Heart left ventricle (tissue), 16 donors: ENCODE results near the gene SZRD1. TPM values are rescaled to one million over a fixed set of nuclear protein-coding genes. Genes with fewer than 3 reads are reported as not detected.

ENCODE experiments used
- ATAC-seq, 4 donors: fragments of 200-7000 bp; cut with Tn5 transposase; one replicate each; pipeline ENCODE4 v1.9.1; 2020 to 2022; ENCODE audit warnings: moderate library complexity in 4 of 4, mild to moderate bottlenecking in 3 of 4, moderate number of reproducible peaks in 1 of 4
- DNase-seq, 5 donors: peaks; one replicate each; pipeline ENCODE4 v3.0.0-alpha.2; 2020
- H3K27ac ChIP-seq, 12 donors: fragments of 200-600 bp; sonication (generic) in 4 of 12; one replicate each; pipeline versions ENCODE4 v1.5.0 to v1.8.0; 2016 to 2022; ENCODE audit warnings: mild to moderate bottlenecking in 2 of 12
- H3K27me3 ChIP-seq, 9 donors: fragments of 200-600 bp; sonication (generic) in 2 of 9; one replicate each; pipeline versions ENCODE4 v1.5.1 to v1.8.0; 2016 to 2022; ENCODE audit warnings: mild to moderate bottlenecking in 3 of 9
- H3K36me3 ChIP-seq, 9 donors: fragments of 200-600 bp; sonication (generic) in 2 of 9; one replicate each; pipeline versions ENCODE4 v1.5.0 to v1.8.0; 2018 to 2022; ENCODE audit warnings: mild to moderate bottlenecking in 2 of 9
- H3K4me1 ChIP-seq, 12 donors: fragments of 200-600 bp; sonication (generic) in 4 of 12; one replicate each; pipeline versions ENCODE4 v1.5.0 to v1.8.0; 2016 to 2022; ENCODE audit warnings: mild to moderate bottlenecking in 3 of 12
- H3K4me3 ChIP-seq, 12 donors: fragments of 200-600 bp; sonication (generic) in 4 of 12; one replicate each; pipeline versions ENCODE4 v1.5.0 to v1.8.0; 2017 to 2022; ENCODE audit warnings: mild to moderate bottlenecking in 9 of 12, moderate library complexity in 4 of 12
- H3K9me3 ChIP-seq, 12 donors: fragments of 200-600 bp; sonication (generic) in 4 of 12; one replicate each; pipeline versions ENCODE4 v1.5.0 to v1.8.0; 2016 to 2022; ENCODE audit warnings: mild to moderate bottlenecking in 1 of 12
- CTCF ChIP-seq, 12 donors: fragments of 200-600 bp; sonication (generic) in 4 of 12; IDR thresholded peaks; one replicate each; pipeline versions ENCODE4 v1.5.0 to v1.8.0; 2018 to 2022; ENCODE audit warnings: antibody characterized with exemption in 12 of 12, mild to moderate bottlenecking in 5 of 12
- POLR2A ChIP-seq, 2 donors: fragments of 450-650 bp; IDR thresholded peaks; one replicate each; pipeline ENCODE4 v1.6.1; 2017; ENCODE audit warnings: antibody characterized with exemption in 2 of 2, mild to moderate bottlenecking in 2 of 2, moderate library complexity in 2 of 2
- WGBS, 4 donors: extraction: QIAGEN DNeasy Blood & Tissue Kit in 2 of 4; methylation state at CpG; one replicate each; pipeline versions ENCODE4 v1.1.5 to v1.1.7; 2013 to 2018; 5-methylcytosine and 5-hydroxymethylcytosine counted together
- intact Hi-C, 10 donors: fragments of 100-400 bp; cut with DNase I; formaldehyde crosslinking; loops; one replicate each; pipeline versions ENCODE4 v1.11.1 to v1.14.2; 2022
- polyA plus RNA-seq, 2 donors: library from polyadenylated mRNA; stranded (reverse); fragments of 200-250 nt; gene quantifications; one replicate each; pipeline ENCODE4 v1.2.3, GENCODE V29; 2013
- total RNA-seq, 9 donors: library from RNA; depleted of rRNA in 2 of 9; stranded (reverse); fragments of >200 nt in 2 of 9; fragmentation: NEBNext Ultra II Directional in 3 of 9; extraction: Animal tissue kit (Norgen Biotek cat#: 25700) in 3 of 9; gene quantifications; one replicate each; pipeline versions ENCODE4 v1.1.0 to v1.2.4, GENCODE V29; 2016 to 2023
- donor health status: ischemic (EF 13 %, LVEDD 7.1; RV severe dilation, severe dysfunction).
- donor health status: healthy with polysubstance abuse.
- donor health status: DM: no; HTN: yes; CAD: no.
- donor health status: DM: no; HTN: no; CAD: no.
- donor health status: ischemic (EF 25% LVEDD 6.9; RV normal size, moderate dysfunction).
- donor health status: ischemic (EF 25% LVEDD 5.7; RV mildly dilated, moderate dysfunction).
- donor health status: healthy.
- donor health status: DM: yes; HTN: yes; CAD: no.
- donor health status: ischemic (EF 35%, LVEDD 5.7; RV mildly dilated, moderate dysfunction).
- donor health status: nonischemic (EF 11% LVEDD 7.7; RV severe dilation, severe dysfunction).
- donor health status: DM: yes; HTN: yes; CAD: no.
- donor health status: PGD.
- donor health status: ischemic (EF 29% LVEDD 5.4; RV normal size, mild dysfunction).
- donor health status: nonischemic (EF 23%, LVEDD 6.1; RV moderate dilation, normal function).

Gene SZRD1
- total and polyA plus RNA-seq, 11 donors = 54.4 to 140 (median 94.4) TPM

GRCh38 chr1:16440131-16440469 lies 73.1 kb downstream of the SZRD1 start:
- intact Hi-C loops = loop anchor here in 6 of 10 donors (1.0 to 10.0 kb wide), 7 partner anchors 55 to 73 kb away; partner anchors contain the start of genes SZRD1 (in 2 of the 6) and RNU1-1 (in 1 of the 6)

DNA sequence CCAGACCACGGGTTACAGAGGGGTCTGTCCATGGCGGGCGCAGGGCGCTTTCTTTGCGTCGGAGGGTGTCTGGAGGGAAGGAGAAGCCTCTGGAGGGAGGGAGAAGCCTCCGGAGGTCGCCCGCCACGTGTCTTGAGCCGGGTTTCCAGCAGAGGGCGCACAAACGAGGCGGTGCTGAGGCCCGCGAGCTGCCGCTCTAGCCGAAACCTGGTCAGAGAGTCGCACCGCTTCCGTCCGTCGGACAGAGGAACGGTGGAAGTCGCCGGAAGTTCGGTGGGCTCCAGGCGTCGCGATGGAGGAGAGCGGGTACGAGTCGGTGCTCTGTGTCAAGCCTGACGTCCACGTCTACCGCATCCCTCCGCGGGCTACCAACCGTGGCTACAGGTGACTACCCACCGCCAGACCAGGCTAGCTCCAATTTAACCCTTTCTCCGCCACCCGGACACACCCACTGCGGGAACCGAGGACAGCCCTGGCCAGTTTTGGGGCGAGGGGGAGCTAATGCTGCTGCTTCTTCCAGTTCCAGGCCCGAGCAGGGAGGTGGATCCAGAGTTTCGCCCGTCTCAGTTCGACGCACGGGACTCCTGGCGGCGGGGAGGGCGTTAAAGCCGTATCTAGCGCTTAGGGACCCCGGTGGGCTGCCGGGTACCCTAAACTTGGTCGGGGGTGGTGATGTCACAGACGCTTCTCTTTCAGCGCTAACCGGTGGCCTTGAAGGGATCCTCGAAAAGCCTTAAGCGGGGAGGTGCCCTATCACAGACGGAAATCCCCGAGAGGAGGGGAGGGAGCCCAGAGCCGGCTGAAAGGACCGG lies 73.6 kb downstream of the SZRD1 start, which contains the start of gene NECAP2:
NECAP2 (plus strand) TSS at position 255 of the 812 bp plus-strand sequence; CDS start at position 293, 38 bp downstream.
- Histone ChIP-seq H3K9me3 (no peaks in the 10 kb centered on the region), H3K4me1 (peaks cover 0 to 54% (median 29%) of the 10 kb centered on the region in 12 donors), H3K27ac (peak within 1 kb of the TSS; percentile 58 to 98 (median 86)), H3K36me3 (peaks cover 0 to 34% (median 25%) of the 10 kb centered on the region in 9 donors), H3K27me3 (no peaks in the 10 kb centered on the region), H3K4me3 (peak within 1 kb of the TSS; percentile 59 to 99 (median 98))
- WGBS, 4 donors = 0% methylated on average over 48 to 68 of the region's 68 CpGs
- TF ChIP-seq POLR2A (IDR thresholded peaks at IDR 0.05) = peak in 1 of 2 donors; percentile 59
- peak; percentile 81 to 98 (median 92) for TF ChIP-seq CTCF (IDR thresholded peaks at IDR 0.05)
- ATAC-seq (peak; percentile 89 to 97 (median 96)), DNase-seq (peak; percentile 93 to 97 (median 95))
- intact Hi-C loops = loop anchor here in 6 of 10 donors (1.0 to 10.0 kb wide), 7 partner anchors 54 to 73 kb away; partner anchors contain the start of genes SZRD1 (in 2 of the 6) and RNU1-1 (in 1 of the 6)

More at GRCh38 chr1:16440131-16440469, 73.1 kb downstream of the SZRD1 start:
- TF ChIP-seq POLR2A (IDR thresholded peaks at IDR 0.05) (no peak), CTCF (IDR thresholded peaks at IDR 0.05) (no peak)
- WGBS, 4 donors = 46 to 51% (median 50%) methylated on average over 7 of the region's 7 CpGs
- Histone ChIP-seq H3K36me3 (peaks cover 0 to 28% (median 19%) of the 10 kb centered on the region in 9 donors), H3K27me3 (no peaks in the 10 kb centered on the region), H3K27ac (peak overlapping the region in 9 of 12 donors; percentile 69 to 98 (median 89)), H3K4me3 (peak overlapping the region in 11 of 12 donors; percentile 59 to 99 (median 98)), H3K4me1 (peaks cover 0 to 51% (median 29%) of the 10 kb centered on the region in 12 donors), H3K9me3 (no peaks in the 10 kb centered on the region)
- ATAC-seq = peak; percentile 8 to 42 (median 30)
- peak in 1 of 5 donors; percentile 8 for DNase-seq

DNA sequence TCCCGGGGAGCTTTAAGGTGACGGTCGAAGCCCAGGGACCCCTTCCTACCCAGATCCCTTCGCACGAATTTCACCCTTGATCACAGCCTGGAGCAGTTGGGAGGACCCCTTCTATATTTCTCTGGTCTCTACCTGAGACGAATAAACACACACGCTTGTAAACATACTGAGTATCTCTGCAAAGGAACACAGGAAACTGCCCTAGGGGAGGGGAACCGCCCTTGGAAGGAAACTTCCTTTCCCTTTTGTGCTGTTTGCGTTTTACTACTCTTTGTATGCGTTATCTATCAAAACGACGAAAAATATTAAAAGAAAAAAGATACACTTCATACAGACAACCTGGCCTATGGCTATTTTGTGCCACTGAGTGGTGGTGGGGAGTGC lies 74.2 kb downstream of the SZRD1 start:
- ATAC-seq = peak in 2 of 4 donors; percentile 12 to 21
- H3K36me3 ChIP-seq = peaks cover 0 to 40% (median 30%) of the 10 kb centered on the region in 9 donors
- peaks cover 0 to 54% (median 29%) of the 10 kb centered on the region in 12 donors for H3K4me1 ChIP-seq
- peak overlapping the region; percentile 59 to 99 (median 98) for H3K4me3 ChIP-seq
- TF ChIP-seq POLR2A (IDR thresholded peaks at IDR 0.05) = no peak
- TF ChIP-seq CTCF (IDR thresholded peaks at IDR 0.05) = no peak
- intact Hi-C loops = loop anchor here in 5 of 10 donors (5.0 to 10.0 kb wide), 5 partner anchors 54 to 74 kb away; partner anchors contain the start of genes RNU1-1 (in 1 of the 5) and SZRD1 (in 1 of the 5)
- no peaks in the 10 kb centered on the region for H3K27me3 ChIP-seq
- no peak for DNase-seq
- no peaks in the 10 kb centered on the region for H3K9me3 ChIP-seq
- WGBS, 4 donors = 2 to 4% (median 3%) methylated on average over 9 to 12 of the region's 12 CpGs
- peak overlapping the region; percentile 58 to 98 (median 86) for H3K27ac ChIP-seq

- intact Hi-C loops = loop anchor here in 5 of 10 donors (5.0 to 10.0 kb wide), 5 partner anchors 53 to 75 kb away; partner anchors contain the start of genes RNU1-1 (in 1 of the 5) and SZRD1 (in 1 of the 5)
- peak overlapping the region in 2 of 12 donors; percentile 98 to 99 for H3K4me3 ChIP-seq
- TF ChIP-seq POLR2A (IDR thresholded peaks at IDR 0.05) = no peak
- TF ChIP-seq CTCF (IDR thresholded peaks at IDR 0.05) = no peak
Measured at GRCh38 chr1:16442265-16442664, 75.2 kb downstream of the SZRD1 start.

More at GRCh38 chr1:16442265-16442664, 75.2 kb downstream of the SZRD1 start:
- Histone ChIP-seq H3K36me3 (peaks cover 0 to 50% (median 38%) of the 10 kb centered on the region in 9 donors), H3K9me3 (no peaks in the 10 kb centered on the region), H3K27ac (peak overlapping the region in 1 of 12 donors; percentile 98), H3K27me3 (no peaks in the 10 kb centered on the region), H3K4me1 (peaks cover 0 to 54% (median 29%) of the 10 kb centered on the region in 12 donors)
- DNase-seq (no peak), ATAC-seq (no peak)
- 80 to 91% (median 84%) methylated on average over 7 of the region's 7 CpGs for WGBS, 4 donors
